ENCODE data around the gene ARHGAP10.
A peak's percentile ranks its signal among the peaks of the same experiment; 100 is the strongest.

The ARHGAP10 gene

DNA sequence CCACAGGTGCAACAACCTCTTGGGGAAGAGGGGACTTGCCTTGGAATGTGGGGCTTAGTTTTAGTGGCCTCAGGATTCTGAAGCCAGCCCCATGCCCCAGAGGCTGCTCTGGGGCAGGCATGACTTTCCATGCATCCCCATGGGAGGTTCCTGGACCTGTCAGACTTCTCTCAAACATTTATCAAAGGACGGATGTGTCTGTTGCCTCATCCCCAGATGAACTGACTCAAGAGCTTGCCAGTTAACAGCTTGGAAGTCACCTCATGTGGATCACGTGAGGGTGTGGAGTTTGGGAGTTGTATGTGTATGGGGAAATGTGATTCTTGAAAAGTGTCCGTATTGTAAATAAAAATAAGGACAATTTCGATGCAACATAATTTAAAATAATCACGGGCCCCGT is 341.5 kb downstream of the ARHGAP10 start:
- Histone ChIP-seq H3K14ac (ENCODE audit: low read length in 2 of 2) (no peak overlapping the region), H3K27me3 (ENCODE audit: control insufficient read depth in 1 of 2, insufficient read depth in 1 of 2, low read length in 2 of 2) (no peaks in the 10 kb centered on the region), H3K36me3 (ENCODE audit: control insufficient read depth in 1 of 2, insufficient read depth in 2 of 2, low read depth in 1 of 2, low read length in 2 of 2) (peaks cover 38 to 68% of the 10 kb centered on the region in 2 experiments), H3K27ac (ENCODE audit: low read length, poor library complexity, severe bottlenecking) (no peak overlapping the region), H3K23ac (ENCODE audit: low read length in 2 of 2) (no peak overlapping the region), H2BK15ac (ENCODE audit: low read depth, poor library complexity, severe bottlenecking) (no peak overlapping the region), H2AK5ac (ENCODE audit: low read length, severe bottlenecking) (no peak overlapping the region), H3K9me3 (ENCODE audit: control insufficient read depth, low read length) (peaks cover 13% of the 10 kb centered on the region), H3K9ac (ENCODE audit: low read length) (no peak overlapping the region), H2BK120ac (ENCODE audit: low read depth, low read length) (no peak overlapping the region), H3K79me1 (replicated peaks; ENCODE audit: low read length, poor library complexity, severe bottlenecking) (peaks cover 36% of the 10 kb centered on the region), H4K91ac (ENCODE audit: low read length) (no peak overlapping the region), H3K4me2 (ENCODE audit: low read length, poor library complexity, severe bottlenecking) (no peak overlapping the region), H2BK12ac (ENCODE audit: low read length in 2 of 2) (no peak overlapping the region), H4K8ac (ENCODE audit: low read length) (no peak overlapping the region), H3K4me3 (ENCODE audit: insufficient read depth in 1 of 2, low read depth in 1 of 2, low read length in 2 of 2) (no peak overlapping the region), H3K4me1 (ENCODE audit: control insufficient read depth, insufficient read depth, low read depth, low read length) (peaks cover 8% of the 10 kb centered on the region), H3K18ac (ENCODE audit: low read depth in 1 of 2, low read length in 2 of 2) (no peak overlapping the region), H3K4ac (ENCODE audit: low read depth in 1 of 2, low read length in 2 of 2) (no peak overlapping the region), H2AFZ (ENCODE audit: low read depth, low read length) (no peak overlapping the region), H2BK5ac (ENCODE audit: low read depth, low read length, poor library complexity, severe bottlenecking) (no peak overlapping the region)
- 97% methylated on average over 6 of the region's 6 CpGs for WGBS
- DNase-seq, result no peak

DNA sequence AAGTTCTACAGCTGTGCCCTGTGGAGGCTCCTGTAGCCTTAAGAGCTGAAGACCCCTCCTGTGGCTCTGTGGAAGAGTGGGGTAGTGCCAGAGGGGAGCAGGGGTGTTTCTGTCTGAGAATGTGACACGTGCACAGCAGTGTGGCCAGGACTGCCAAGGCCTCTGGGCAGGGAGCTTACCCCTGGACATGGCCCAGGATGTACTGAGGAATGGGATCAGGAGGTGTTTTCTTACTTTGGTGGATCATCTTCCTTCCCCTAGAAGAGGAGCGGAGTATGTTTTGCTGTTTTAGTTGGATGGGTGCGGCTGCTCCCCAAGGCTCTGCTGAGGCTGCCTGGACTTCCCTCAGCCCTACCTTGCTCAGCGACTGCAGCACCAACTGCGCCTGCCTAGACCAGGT is 342.6 kb downstream of the ARHGAP10 start:
- Histone ChIP-seq H3K23ac (ENCODE audit: low read length in 2 of 2) (no peak overlapping the region), H3K4me3 (ENCODE audit: insufficient read depth in 1 of 2, low read depth in 1 of 2, low read length in 2 of 2) (no peak overlapping the region), H4K8ac (ENCODE audit: low read length) (no peak overlapping the region), H3K4ac (ENCODE audit: low read depth in 1 of 2, low read length in 2 of 2) (no peak overlapping the region), H3K27ac (ENCODE audit: low read length, poor library complexity, severe bottlenecking) (no peak overlapping the region), H2BK12ac (ENCODE audit: low read length in 2 of 2) (no peak overlapping the region), H2AK5ac (ENCODE audit: low read length, severe bottlenecking) (no peak overlapping the region), H3K79me1 (replicated peaks; ENCODE audit: low read length, poor library complexity, severe bottlenecking) (peaks cover 30% of the 10 kb centered on the region), H2BK5ac (ENCODE audit: low read depth, low read length, poor library complexity, severe bottlenecking) (no peak overlapping the region), H2AFZ (ENCODE audit: low read depth, low read length) (no peak overlapping the region), H2BK15ac (ENCODE audit: low read depth, poor library complexity, severe bottlenecking) (no peak overlapping the region), H2BK120ac (ENCODE audit: low read depth, low read length) (no peak overlapping the region), H4K91ac (ENCODE audit: low read length) (no peak overlapping the region), H3K9me3 (ENCODE audit: control insufficient read depth, low read length) (peaks cover 13% of the 10 kb centered on the region), H3K36me3 (ENCODE audit: control insufficient read depth in 1 of 2, insufficient read depth in 2 of 2, low read depth in 1 of 2, low read length in 2 of 2) (peaks cover 38 to 77% of the 10 kb centered on the region in 2 experiments), H3K4me1 (ENCODE audit: control insufficient read depth, insufficient read depth, low read depth, low read length) (peaks cover 7% of the 10 kb centered on the region), H3K4me2 (ENCODE audit: low read length, poor library complexity, severe bottlenecking) (no peak overlapping the region), H3K14ac (ENCODE audit: low read length in 2 of 2) (no peak overlapping the region), H3K18ac (ENCODE audit: low read depth in 1 of 2, low read length in 2 of 2) (no peak overlapping the region), H3K27me3 (ENCODE audit: control insufficient read depth in 1 of 2, insufficient read depth in 1 of 2, low read length in 2 of 2) (no peaks in the 10 kb centered on the region), H3K9ac (ENCODE audit: low read length) (no peak overlapping the region)
- 97% methylated on average over 5 of the region's 5 CpGs for WGBS
- no peak for DNase-seq

DNA sequence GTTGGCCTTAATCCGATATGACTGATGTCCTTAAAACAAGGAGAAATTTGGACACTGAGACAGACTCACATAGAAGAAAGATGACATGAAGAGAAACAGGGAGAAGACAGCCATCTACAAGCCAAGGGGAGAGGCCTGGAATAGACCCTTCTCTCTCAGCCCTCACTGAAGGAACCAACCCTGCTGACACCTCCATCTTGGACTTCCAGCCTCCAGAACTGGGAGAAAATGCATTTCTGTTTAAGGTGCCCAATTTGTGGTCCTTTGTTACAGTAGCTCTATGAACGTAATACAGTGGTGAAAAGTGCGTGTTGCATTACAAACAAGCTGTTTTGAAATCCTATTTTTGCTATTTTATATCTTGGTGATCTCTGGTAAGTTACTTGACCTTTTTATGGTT is 343.6 kb downstream of the ARHGAP10 start:
- H3K4ac ChIP-seq (ENCODE audit: low read depth in 1 of 2, low read length in 2 of 2), result no peak overlapping the region
- no peak overlapping the region for H3K9ac ChIP-seq (ENCODE audit: low read length)
- H4K91ac ChIP-seq (ENCODE audit: low read length), result no peak overlapping the region
- no peak overlapping the region for H3K18ac ChIP-seq (ENCODE audit: low read depth in 1 of 2, low read length in 2 of 2)
- H3K4me1 ChIP-seq (ENCODE audit: control insufficient read depth, insufficient read depth, low read depth, low read length), result peaks cover 7% of the 10 kb centered on the region
- H2AFZ ChIP-seq (ENCODE audit: low read depth, low read length), result no peak overlapping the region
- H3K23ac ChIP-seq (ENCODE audit: low read length in 2 of 2), result no peak overlapping the region
- H3K4me2 ChIP-seq (ENCODE audit: low read length, poor library complexity, severe bottlenecking), result no peak overlapping the region
- H3K79me1 ChIP-seq (replicated peaks; ENCODE audit: low read length, poor library complexity, severe bottlenecking), result peaks cover 30% of the 10 kb centered on the region
- H3K27ac ChIP-seq (ENCODE audit: low read length, poor library complexity, severe bottlenecking), result no peak overlapping the region
- no peak for DNase-seq
- H3K27me3 ChIP-seq (ENCODE audit: control insufficient read depth in 1 of 2, insufficient read depth in 1 of 2, low read length in 2 of 2), result no peaks in the 10 kb centered on the region
- peaks cover 41 to 85% of the 10 kb centered on the region in 2 experiments for H3K36me3 ChIP-seq (ENCODE audit: control insufficient read depth in 1 of 2, insufficient read depth in 2 of 2, low read depth in 1 of 2, low read length in 2 of 2)
- no peak overlapping the region for H2BK120ac ChIP-seq (ENCODE audit: low read depth, low read length)
- peaks cover 13% of the 10 kb centered on the region for H3K9me3 ChIP-seq (ENCODE audit: control insufficient read depth, low read length)
- WGBS, result 97% methylated on average over 3 of the region's 3 CpGs
- no peak overlapping the region for H2BK5ac ChIP-seq (ENCODE audit: low read depth, low read length, poor library complexity, severe bottlenecking)
- no peak overlapping the region for H3K14ac ChIP-seq (ENCODE audit: low read length in 2 of 2)
- H3K4me3 ChIP-seq (ENCODE audit: insufficient read depth in 1 of 2, low read depth in 1 of 2, low read length in 2 of 2), result no peak overlapping the region
- no peak overlapping the region for H2AK5ac ChIP-seq (ENCODE audit: low read length, severe bottlenecking)
- H2BK15ac ChIP-seq (ENCODE audit: low read depth, poor library complexity, severe bottlenecking), result no peak overlapping the region
- no peak overlapping the region for H2BK12ac ChIP-seq (ENCODE audit: low read length in 2 of 2)
- no peak overlapping the region for H4K8ac ChIP-seq (ENCODE audit: low read length)

DNA sequence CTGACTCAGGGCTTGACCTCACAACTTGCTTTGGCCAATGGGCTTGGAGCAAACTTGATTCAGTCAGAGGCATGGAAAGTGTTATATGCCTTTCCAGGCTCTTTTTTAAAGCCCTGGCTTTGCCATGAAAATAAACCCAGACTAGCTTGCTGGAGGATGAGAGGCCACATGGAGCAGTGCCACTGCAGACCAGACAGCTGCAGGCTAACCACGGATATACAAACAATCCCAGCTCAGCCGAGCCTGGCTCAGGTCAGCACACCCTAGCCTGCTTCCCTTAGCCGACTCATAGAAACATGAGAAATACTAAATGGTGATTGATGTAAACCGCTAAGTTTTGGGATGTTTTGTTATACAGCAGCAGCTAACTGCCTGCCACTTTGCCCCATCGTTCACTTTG is 345.1 kb downstream of the ARHGAP10 start:
- no peak overlapping the region for H3K14ac ChIP-seq (ENCODE audit: low read length in 2 of 2)
- DNase-seq, result peak; percentile 59
- H2BK5ac ChIP-seq (ENCODE audit: low read depth, low read length, poor library complexity, severe bottlenecking), result no peak overlapping the region
- H3K9ac ChIP-seq (ENCODE audit: low read length), result no peak overlapping the region
- peak overlapping the region; percentile 19 for H3K27ac ChIP-seq (ENCODE audit: low read length, poor library complexity, severe bottlenecking)
- H2AFZ ChIP-seq (ENCODE audit: low read depth, low read length), result no peak overlapping the region
- no peak overlapping the region for H4K91ac ChIP-seq (ENCODE audit: low read length)
- peaks cover 13% of the 10 kb centered on the region for H3K9me3 ChIP-seq (ENCODE audit: control insufficient read depth, low read length)
- no peak overlapping the region for H3K4ac ChIP-seq (ENCODE audit: low read depth in 1 of 2, low read length in 2 of 2)
- peaks cover 3% of the 10 kb centered on the region for H3K4me1 ChIP-seq (ENCODE audit: control insufficient read depth, insufficient read depth, low read depth, low read length)
- H3K27me3 ChIP-seq (ENCODE audit: control insufficient read depth in 1 of 2, insufficient read depth in 1 of 2, low read length in 2 of 2), result no peaks in the 10 kb centered on the region
- no peak overlapping the region for H2BK120ac ChIP-seq (ENCODE audit: low read depth, low read length)
- no peak overlapping the region for H3K23ac ChIP-seq (ENCODE audit: low read length in 2 of 2)
- no peak overlapping the region for H2AK5ac ChIP-seq (ENCODE audit: low read length, severe bottlenecking)
- H3K18ac ChIP-seq (ENCODE audit: low read depth in 1 of 2, low read length in 2 of 2), result no peak overlapping the region
- no peak overlapping the region for H3K4me2 ChIP-seq (ENCODE audit: low read length, poor library complexity, severe bottlenecking)
- H2BK12ac ChIP-seq (ENCODE audit: low read length in 2 of 2), result no peak overlapping the region
- H4K8ac ChIP-seq (ENCODE audit: low read length), result no peak overlapping the region
- no peak overlapping the region for H3K4me3 ChIP-seq (ENCODE audit: insufficient read depth in 1 of 2, low read depth in 1 of 2, low read length in 2 of 2)
- 76% methylated on average over 4 of the region's 5 CpGs for WGBS
- peaks cover 25% of the 10 kb centered on the region for H3K79me1 ChIP-seq (replicated peaks; ENCODE audit: low read length, poor library complexity, severe bottlenecking)
- no peak overlapping the region for H2BK15ac ChIP-seq (ENCODE audit: low read depth, poor library complexity, severe bottlenecking)
- H3K36me3 ChIP-seq (ENCODE audit: control insufficient read depth in 1 of 2, insufficient read depth in 2 of 2, low read depth in 1 of 2, low read length in 2 of 2), result peaks cover 50 to 90% of the 10 kb centered on the region in 2 experiments

Data from mesenchymal stem cell (in vitro differentiated cells and primary cell).